ENCODE data around the gene VSIG10L.

GRCh38 chr19:51293571-51294210 lies 48.2 kb downstream of the VSIG10L start:
- no peak for TF ChIP-seq CTCF (IDR thresholded peaks at IDR 0.05; ENCODE audit: insufficient read depth, low read depth, low read length)
- TF ChIP-seq EZH2 (IDR thresholded peaks at IDR 0.05; ENCODE audit: insufficient read depth, low read length): no peak

Measured in astrocyte (in vitro differentiated cells and primary cell).